K562 (cell line): ENCODE results near the gene ANKRD34B. TPM values are rescaled to one million over a fixed set of nuclear protein-coding genes. Genes with fewer than 3 reads are reported as not detected.

Experiments
- ZNF274 ChIP-seq: IDR thresholded peaks from 2 replicates; pipeline ENCODE4 v1.6.1; 2011; ENCODE audit warnings: low read depth, mild to moderate bottlenecking, low read length, moderate library complexity, borderline replicate concordance
- polyA plus RNA-seq, 8 experiments: library from polyadenylated mRNA; depleted of rRNA in 4 of 8; stranded (reverse) in 5 of 8; unstranded in 3 of 8; fragments of >200 nt; fragmentation: Nextera tagmentation in 2 of 8; fragmentation: Illumina TruSeq in 1 of 8; extraction: Ambion mirVana in 2 of 8; extraction: Trizol in 1 of 8; gene quantifications; 2 replicates each; pipeline versions ENCODE4 v1.2.1 to v1.2.3, GENCODE V29; 2011 to 2014; ENCODE audit warnings: inconsistent platforms in 1 of 8, missing spikeins in 1 of 8
- total RNA-seq, 7 experiments: library from RNA; depleted of rRNA in 6 of 7; stranded (reverse); fragments of >200 nt in 6 of 7; fragmentation: Illumina TruSeq in 2 of 7; extraction: Trizol in 2 of 7; gene quantifications; 2 replicates each; pipeline versions ENCODE4 v1.2.1 to v1.2.3, GENCODE V29; 2011 to 2021; ENCODE audit warnings: low replicate concordance in 1 of 7
- TF ChIP-seq, protein P1 (sequence below), 2 experiments: fragments of 450-650 bp; formaldehyde crosslinking in 1 of 2; IDR thresholded peaks; 2 replicates each; pipeline versions ENCODE4 v1.4.0 to v1.6.1; 2014 to 2020; ENCODE audit warnings: mild to moderate bottlenecking in 2 of 2, borderline replicate concordance in 1 of 2, low read depth in 1 of 2
- TF ChIP-seq, protein P2 (sequence below): fragments of 250-450 bp; sonication (Bioruptor Pico); IDR thresholded peaks from 2 replicates; pipeline ENCODE4 v1.8.0; 2022; ENCODE audit warnings: moderate library complexity, mild to moderate bottlenecking, inconsistent platforms
- TF ChIP-seq, protein P3 (sequence below), 2 experiments: fragments of 450-650 bp in 1 of 2; IDR thresholded peaks; 2 replicates each; pipeline ENCODE4 v1.6.1; 2011 to 2017; ENCODE audit warnings: low read depth in 2 of 2, antibody characterized with exemption in 1 of 2, borderline replicate concordance in 1 of 2, low read length in 1 of 2, mild to moderate bottlenecking in 1 of 2, mixed read lengths in 1 of 2; ENCODE audit not compliant: control insufficient read depth in 1 of 2
- TF ChIP-seq, protein P4 (sequence below): sonication (generic); formaldehyde crosslinking; IDR thresholded peaks from 2 replicates; pipeline ENCODE4 v1.8.0; 2022; ENCODE audit warnings: missing genetic modification reagents, mild to moderate bottlenecking, borderline replicate concordance

The ANKRD34B gene
- total and polyA plus RNA-seq, 9 of the 15 experiments (the other 6 are each of a cell fraction or from before 2014, with no cell fraction given) = not detected

DNA sequence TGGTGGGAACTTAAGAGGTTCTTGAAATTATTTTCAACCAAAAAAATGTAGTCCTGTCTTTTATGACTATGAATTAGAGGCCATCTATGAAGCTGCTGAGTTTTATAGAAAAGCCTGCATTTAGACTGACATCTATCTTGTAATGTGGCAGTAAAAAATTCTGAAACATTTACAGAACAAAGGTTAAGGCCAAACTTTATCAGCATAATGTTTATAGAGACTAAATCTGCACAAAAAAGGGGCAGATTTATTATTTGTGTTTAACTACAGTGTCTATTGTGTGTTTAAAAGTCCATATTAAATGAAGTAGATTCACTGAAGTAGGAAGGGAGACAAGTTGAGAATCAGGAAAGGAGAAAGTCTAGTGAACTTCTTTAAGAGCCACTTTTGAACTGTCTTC, 37.3 kb upstream of the ANKRD34B start (continued):
- TF ChIP-seq, protein P1, sequence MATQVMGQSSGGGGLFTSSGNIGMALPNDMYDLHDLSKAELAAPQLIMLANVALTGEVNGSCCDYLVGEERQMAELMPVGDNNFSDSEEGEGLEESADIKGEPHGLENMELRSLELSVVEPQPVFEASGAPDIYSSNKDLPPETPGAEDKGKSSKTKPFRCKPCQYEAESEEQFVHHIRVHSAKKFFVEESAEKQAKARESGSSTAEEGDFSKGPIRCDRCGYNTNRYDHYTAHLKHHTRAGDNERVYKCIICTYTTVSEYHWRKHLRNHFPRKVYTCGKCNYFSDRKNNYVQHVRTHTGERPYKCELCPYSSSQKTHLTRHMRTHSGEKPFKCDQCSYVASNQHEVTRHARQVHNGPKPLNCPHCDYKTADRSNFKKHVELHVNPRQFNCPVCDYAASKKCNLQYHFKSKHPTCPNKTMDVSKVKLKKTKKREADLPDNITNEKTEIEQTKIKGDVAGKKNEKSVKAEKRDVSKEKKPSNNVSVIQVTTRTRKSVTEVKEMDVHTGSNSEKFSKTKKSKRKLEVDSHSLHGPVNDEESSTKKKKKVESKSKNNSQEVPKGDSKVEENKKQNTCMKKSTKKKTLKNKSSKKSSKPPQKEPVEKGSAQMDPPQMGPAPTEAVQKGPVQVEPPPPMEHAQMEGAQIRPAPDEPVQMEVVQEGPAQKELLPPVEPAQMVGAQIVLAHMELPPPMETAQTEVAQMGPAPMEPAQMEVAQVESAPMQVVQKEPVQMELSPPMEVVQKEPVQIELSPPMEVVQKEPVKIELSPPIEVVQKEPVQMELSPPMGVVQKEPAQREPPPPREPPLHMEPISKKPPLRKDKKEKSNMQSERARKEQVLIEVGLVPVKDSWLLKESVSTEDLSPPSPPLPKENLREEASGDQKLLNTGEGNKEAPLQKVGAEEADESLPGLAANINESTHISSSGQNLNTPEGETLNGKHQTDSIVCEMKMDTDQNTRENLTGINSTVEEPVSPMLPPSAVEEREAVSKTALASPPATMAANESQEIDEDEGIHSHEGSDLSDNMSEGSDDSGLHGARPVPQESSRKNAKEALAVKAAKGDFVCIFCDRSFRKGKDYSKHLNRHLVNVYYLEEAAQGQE (IDR thresholded peaks at IDR 0.05; ENCODE audit: borderline replicate concordance) = no peak
- TF ChIP-seq, protein P1 (CRISPR knock-in tag; IDR thresholded peaks at IDR 0.05; ENCODE audit: low read depth) = no peak
- TF ChIP-seq, protein P2, sequence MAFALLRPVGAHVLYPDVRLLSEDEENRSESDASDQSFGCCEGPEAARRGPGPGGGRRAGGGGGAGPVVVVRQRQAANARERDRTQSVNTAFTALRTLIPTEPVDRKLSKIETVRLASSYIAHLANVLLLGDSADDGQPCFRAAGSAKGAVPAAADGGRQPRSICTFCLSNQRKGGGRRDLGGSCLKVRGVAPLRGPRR (CRISPR knock-in tag) = no peak
- TF ChIP-seq, protein P3, sequence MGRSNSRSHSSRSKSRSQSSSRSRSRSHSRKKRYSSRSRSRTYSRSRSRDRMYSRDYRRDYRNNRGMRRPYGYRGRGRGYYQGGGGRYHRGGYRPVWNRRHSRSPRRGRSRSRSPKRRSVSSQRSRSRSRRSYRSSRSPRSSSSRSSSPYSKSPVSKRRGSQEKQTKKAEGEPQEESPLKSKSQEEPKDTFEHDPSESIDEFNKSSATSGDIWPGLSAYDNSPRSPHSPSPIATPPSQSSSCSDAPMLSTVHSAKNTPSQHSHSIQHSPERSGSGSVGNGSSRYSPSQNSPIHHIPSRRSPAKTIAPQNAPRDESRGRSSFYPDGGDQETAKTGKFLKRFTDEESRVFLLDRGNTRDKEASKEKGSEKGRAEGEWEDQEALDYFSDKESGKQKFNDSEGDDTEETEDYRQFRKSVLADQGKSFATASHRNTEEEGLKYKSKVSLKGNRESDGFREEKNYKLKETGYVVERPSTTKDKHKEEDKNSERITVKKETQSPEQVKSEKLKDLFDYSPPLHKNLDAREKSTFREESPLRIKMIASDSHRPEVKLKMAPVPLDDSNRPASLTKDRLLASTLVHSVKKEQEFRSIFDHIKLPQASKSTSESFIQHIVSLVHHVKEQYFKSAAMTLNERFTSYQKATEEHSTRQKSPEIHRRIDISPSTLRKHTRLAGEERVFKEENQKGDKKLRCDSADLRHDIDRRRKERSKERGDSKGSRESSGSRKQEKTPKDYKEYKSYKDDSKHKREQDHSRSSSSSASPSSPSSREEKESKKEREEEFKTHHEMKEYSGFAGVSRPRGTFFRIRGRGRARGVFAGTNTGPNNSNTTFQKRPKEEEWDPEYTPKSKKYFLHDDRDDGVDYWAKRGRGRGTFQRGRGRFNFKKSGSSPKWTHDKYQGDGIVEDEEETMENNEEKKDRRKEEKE (IDR thresholded peaks at IDR 0.05; ENCODE audit: borderline replicate concordance in 1 of 2, control insufficient read depth in 1 of 2, low read depth in 2 of 2, low read length in 1 of 2) = no peak
- TF ChIP-seq ZNF274 = no peak
- TF ChIP-seq, protein P4, sequence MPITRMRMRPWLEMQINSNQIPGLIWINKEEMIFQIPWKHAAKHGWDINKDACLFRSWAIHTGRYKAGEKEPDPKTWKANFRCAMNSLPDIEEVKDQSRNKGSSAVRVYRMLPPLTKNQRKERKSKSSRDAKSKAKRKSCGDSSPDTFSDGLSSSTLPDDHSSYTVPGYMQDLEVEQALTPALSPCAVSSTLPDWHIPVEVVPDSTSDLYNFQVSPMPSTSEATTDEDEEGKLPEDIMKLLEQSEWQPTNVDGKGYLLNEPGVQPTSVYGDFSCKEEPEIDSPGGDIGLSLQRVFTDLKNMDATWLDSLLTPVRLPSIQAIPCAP (CRISPR knock-in tag) = no peak
